Panc1 (cell line): Measurements from ENCODE around the gene DGKK. TPM values are rescaled to one million over a fixed set of nuclear protein-coding genes. Genes with fewer than 3 reads are reported as not detected.

Source experiments
- ATAC-seq: fragments of 200-7000 bp; cut with Tn5 transposase; 2 replicates; pipeline ENCODE4 v1.9.1; 2020; ENCODE audit warnings: mild to moderate bottlenecking, moderate library complexity
- BruUV-seq: library from RNA; stranded (reverse); fragments of 400-500 nt; replicated peaks from 2 replicates; lab custom pipeline; 2021; lab: Mats Ljungman, UMichigan
- CTCF ChIA-PET: fragments of 300-600 bp; sonication (Branson Sonifier 250); formaldehyde crosslinking; loops from one replicate; lab custom pipeline; 2022; ENCODE audit warnings: antibody characterized with exemption; lab: Charles Lee
- POLR2A ChIA-PET: fragments of 300-600 bp; sonication (Branson Sonifier 250); formaldehyde crosslinking; loops from one replicate; lab custom pipeline; 2022; ENCODE audit warnings: antibody characterized with exemption; lab: Charles Lee
- DNase-seq: peaks from one replicate; pipeline ENCODE4 v3.0.0-alpha.2; 2010; ENCODE audit warnings: low read depth, low spot score
- H3K27ac ChIP-seq: 2 replicates; pipeline ENCODE4 v1.5.1; 2011; ENCODE audit warnings: mild to moderate bottlenecking, low read length, inconsistent platforms
- H3K27me3 ChIP-seq: fragments of 200-500 bp; sonication (Bioruptor generic); 2 replicates; pipeline ENCODE4 v1.6.0; 2014; ENCODE audit warnings: low read length, inconsistent platforms; ENCODE audit not compliant: control insufficient read depth, insufficient read depth
- H3K36me3 ChIP-seq: fragments of 200-500 bp; sonication (Bioruptor generic); 2 replicates; pipeline ENCODE4 v1.5.1; 2014; ENCODE audit warnings: inconsistent platforms, mild to moderate bottlenecking, low read length, moderate library complexity; ENCODE audit not compliant: control insufficient read depth, insufficient read depth
- H3K4me1 ChIP-seq: 2 replicates; pipeline ENCODE4 v1.5.1; 2011; ENCODE audit warnings: inconsistent platforms, mild to moderate bottlenecking, low read length, moderate library complexity; ENCODE audit not compliant: control insufficient read depth, insufficient read depth
- H3K4me3 ChIP-seq, 2 experiments: 2 replicates each; pipeline ENCODE4 v1.5.1; 2011 to 2012; ENCODE audit warnings: low read depth in 2 of 2, low read length in 2 of 2, mild to moderate bottlenecking in 2 of 2, inconsistent platforms in 1 of 2, moderate library complexity in 1 of 2
- H3K9me3 ChIP-seq: fragments of 200-500 bp; sonication (Bioruptor generic); 2 replicates; pipeline ENCODE4 v1.5.1; 2014; ENCODE audit warnings: low read depth, mild to moderate bottlenecking, inconsistent platforms, low read length, moderate library complexity; ENCODE audit not compliant: control insufficient read depth, insufficient read depth
- POLR2AphosphoS5 ChIP-seq: IDR thresholded peaks from 2 replicates; pipeline ENCODE4 v1.6.1; 2012; ENCODE audit warnings: mild to moderate bottlenecking, low read depth, low read length, moderate library complexity
- SIN3A ChIP-seq: IDR thresholded peaks from 2 replicates; pipeline ENCODE4 v1.6.1; 2012; ENCODE audit warnings: low read depth, mild to moderate bottlenecking, low read length, moderate library complexity, borderline replicate concordance; ENCODE audit not compliant: insufficient read depth
- TCF7L2 ChIP-seq: IDR thresholded peaks from 2 replicates; pipeline ENCODE4 v1.6.1; 2011; ENCODE audit warnings: mild to moderate bottlenecking, low read depth, low read length, inconsistent platforms
- in situ Hi-C: cut with HindIII; loops from 2 replicates; pipeline ENCODE4 v1.10.0; 2016; ENCODE audit warnings: low sequenced_read_pairs, low pct_unique_long_range_greater_than_20kb
- intact Hi-C: fragments of 100-400 bp; cut with micrococcal nuclease; formaldehyde crosslinking; loops from one replicate; pipeline ENCODE4 v1.10.0; 2022; ENCODE audit not compliant: unreplicated experiment
- total RNA-seq: library from RNA; stranded (reverse); gene quantifications from one replicate; pipeline ENCODE4 v1.2.1, GENCODE V29; 2021; ENCODE audit not compliant: unreplicated experiment
- TF ChIP-seq, protein P1 (sequence below): fragments of 450-650 bp; IDR thresholded peaks from 2 replicates; pipeline ENCODE4 v1.5.1; 2017; ENCODE audit warnings: mild to moderate bottlenecking
- TF ChIP-seq, protein P2 (sequence below), 2 experiments: IDR thresholded peaks; 2 replicates each; pipeline ENCODE4 v1.6.1; 2011 to 2012; ENCODE audit warnings: low read depth in 2 of 2, control low read depth in 1 of 2, low read length in 1 of 2, mild to moderate bottlenecking in 1 of 2, moderate library complexity in 1 of 2; ENCODE audit not compliant: insufficient read depth in 1 of 2

Gene DGKK
- total RNA-seq, 1 experiment from 2014 or later: not detected

DNA sequence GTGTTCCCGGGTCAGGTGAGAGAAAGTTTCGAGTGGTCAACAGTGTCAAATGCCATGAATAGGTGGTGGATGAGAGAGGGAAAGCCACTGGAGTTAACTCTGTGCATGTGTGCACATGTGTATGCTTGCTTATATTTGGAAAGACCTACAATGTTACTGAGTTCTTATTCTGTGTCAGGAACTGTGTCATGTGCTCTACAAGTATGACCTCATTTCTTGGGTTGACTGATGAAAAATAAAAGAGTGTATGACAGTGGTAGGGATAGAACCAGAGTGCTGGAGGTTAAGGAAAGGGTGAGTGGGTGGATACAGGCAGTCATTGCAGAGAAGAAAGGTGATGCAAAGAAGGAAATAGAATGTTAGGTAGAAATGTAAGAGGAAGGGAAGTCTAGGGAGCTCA is 22.1 kb upstream of the DGKK start:
- Histone ChIP-seq H3K27ac (no peak overlapping the region), H3K27me3 (no peaks in the 10 kb centered on the region), H3K4me1 (no peaks in the 10 kb centered on the region), H3K4me3 (no peak overlapping the region), H3K9me3 (no peaks in the 10 kb centered on the region), H3K36me3 (no peaks in the 10 kb centered on the region)
- in situ Hi-C loops (no loop called here), intact Hi-C loops (no loop called here)
- no TSS peak for BruUV-seq
- CTCF ChIA-PET: no interaction called here
- DNase-seq: no peak
- POLR2A ChIA-PET: interaction anchor here (0.6 kb wide), 1 partner anchor 101 kb away, joined by 8 read pairs; no protein-coding TSS in a partner anchor
- no peak for TF ChIP-seq SIN3A
- TF ChIP-seq, protein P1, sequence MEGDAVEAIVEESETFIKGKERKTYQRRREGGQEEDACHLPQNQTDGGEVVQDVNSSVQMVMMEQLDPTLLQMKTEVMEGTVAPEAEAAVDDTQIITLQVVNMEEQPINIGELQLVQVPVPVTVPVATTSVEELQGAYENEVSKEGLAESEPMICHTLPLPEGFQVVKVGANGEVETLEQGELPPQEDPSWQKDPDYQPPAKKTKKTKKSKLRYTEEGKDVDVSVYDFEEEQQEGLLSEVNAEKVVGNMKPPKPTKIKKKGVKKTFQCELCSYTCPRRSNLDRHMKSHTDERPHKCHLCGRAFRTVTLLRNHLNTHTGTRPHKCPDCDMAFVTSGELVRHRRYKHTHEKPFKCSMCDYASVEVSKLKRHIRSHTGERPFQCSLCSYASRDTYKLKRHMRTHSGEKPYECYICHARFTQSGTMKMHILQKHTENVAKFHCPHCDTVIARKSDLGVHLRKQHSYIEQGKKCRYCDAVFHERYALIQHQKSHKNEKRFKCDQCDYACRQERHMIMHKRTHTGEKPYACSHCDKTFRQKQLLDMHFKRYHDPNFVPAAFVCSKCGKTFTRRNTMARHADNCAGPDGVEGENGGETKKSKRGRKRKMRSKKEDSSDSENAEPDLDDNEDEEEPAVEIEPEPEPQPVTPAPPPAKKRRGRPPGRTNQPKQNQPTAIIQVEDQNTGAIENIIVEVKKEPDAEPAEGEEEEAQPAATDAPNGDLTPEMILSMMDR: no peak
- TF ChIP-seq POLR2AphosphoS5: no peak
- TF ChIP-seq, protein P2, sequence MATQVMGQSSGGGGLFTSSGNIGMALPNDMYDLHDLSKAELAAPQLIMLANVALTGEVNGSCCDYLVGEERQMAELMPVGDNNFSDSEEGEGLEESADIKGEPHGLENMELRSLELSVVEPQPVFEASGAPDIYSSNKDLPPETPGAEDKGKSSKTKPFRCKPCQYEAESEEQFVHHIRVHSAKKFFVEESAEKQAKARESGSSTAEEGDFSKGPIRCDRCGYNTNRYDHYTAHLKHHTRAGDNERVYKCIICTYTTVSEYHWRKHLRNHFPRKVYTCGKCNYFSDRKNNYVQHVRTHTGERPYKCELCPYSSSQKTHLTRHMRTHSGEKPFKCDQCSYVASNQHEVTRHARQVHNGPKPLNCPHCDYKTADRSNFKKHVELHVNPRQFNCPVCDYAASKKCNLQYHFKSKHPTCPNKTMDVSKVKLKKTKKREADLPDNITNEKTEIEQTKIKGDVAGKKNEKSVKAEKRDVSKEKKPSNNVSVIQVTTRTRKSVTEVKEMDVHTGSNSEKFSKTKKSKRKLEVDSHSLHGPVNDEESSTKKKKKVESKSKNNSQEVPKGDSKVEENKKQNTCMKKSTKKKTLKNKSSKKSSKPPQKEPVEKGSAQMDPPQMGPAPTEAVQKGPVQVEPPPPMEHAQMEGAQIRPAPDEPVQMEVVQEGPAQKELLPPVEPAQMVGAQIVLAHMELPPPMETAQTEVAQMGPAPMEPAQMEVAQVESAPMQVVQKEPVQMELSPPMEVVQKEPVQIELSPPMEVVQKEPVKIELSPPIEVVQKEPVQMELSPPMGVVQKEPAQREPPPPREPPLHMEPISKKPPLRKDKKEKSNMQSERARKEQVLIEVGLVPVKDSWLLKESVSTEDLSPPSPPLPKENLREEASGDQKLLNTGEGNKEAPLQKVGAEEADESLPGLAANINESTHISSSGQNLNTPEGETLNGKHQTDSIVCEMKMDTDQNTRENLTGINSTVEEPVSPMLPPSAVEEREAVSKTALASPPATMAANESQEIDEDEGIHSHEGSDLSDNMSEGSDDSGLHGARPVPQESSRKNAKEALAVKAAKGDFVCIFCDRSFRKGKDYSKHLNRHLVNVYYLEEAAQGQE (IDR thresholded peaks at IDR 0.05; ENCODE audit: insufficient read depth in 1 of 2, low read depth in 2 of 2, low read length in 1 of 2): no peak
- no peak for TF ChIP-seq TCF7L2
- ATAC-seq: no peak

DNA sequence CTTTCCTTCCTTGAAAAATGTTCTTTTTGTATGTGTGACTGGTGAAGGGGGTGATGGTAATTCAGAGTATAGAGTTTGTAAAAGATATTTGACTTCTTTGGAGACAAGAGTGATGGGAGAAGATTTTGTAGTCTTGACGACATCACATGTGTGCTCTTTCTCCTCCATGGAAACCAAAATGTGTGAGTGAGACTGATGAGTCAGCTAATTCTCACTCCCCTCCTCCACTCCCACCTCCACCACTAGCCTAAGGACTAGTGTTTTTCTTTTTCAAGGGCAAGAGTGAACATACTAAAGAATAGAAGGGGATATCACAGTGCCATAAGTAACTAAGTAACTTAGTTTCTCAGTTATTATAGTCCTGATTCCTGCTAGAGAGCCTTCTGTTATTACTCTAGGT is 14.0 kb upstream of the DGKK start:
- ATAC-seq (no peak), DNase-seq (no peak)
- H3K4me1 ChIP-seq: no peaks in the 10 kb centered on the region
- BruUV-seq: no TSS peak
- no peak overlapping the region for H3K27ac ChIP-seq
- intact Hi-C loops: no loop called here
- no peaks in the 10 kb centered on the region for H3K9me3 ChIP-seq
- CTCF ChIA-PET: no interaction called here
- no peaks in the 10 kb centered on the region for H3K27me3 ChIP-seq
- no peaks in the 10 kb centered on the region for H3K36me3 ChIP-seq
- no peak for TF ChIP-seq TCF7L2
- TF ChIP-seq SIN3A: no peak
- TF ChIP-seq, protein P1: no peak
- TF ChIP-seq, protein P2 (IDR thresholded peaks at IDR 0.05; ENCODE audit: insufficient read depth in 1 of 2, low read depth in 2 of 2, low read length in 1 of 2): no peak
- TF ChIP-seq POLR2AphosphoS5: no peak
- POLR2A ChIA-PET: no interaction called here
- no peak overlapping the region for H3K4me3 ChIP-seq
- in situ Hi-C loops: no loop called here
